Hepatic stellate cell (primary cell): ENCODE measurements around the gene PDE7B.

Experiments
- DNase-seq: peaks from one replicate; pipeline ENCODE4 v3.0.0; 2011; ENCODE audit warnings: low spot score

The PDE7B gene

GRCh38 chr6:136030131-136030530, 178.6 kb downstream of the PDE7B start:
- no peak for DNase-seq

DNA sequence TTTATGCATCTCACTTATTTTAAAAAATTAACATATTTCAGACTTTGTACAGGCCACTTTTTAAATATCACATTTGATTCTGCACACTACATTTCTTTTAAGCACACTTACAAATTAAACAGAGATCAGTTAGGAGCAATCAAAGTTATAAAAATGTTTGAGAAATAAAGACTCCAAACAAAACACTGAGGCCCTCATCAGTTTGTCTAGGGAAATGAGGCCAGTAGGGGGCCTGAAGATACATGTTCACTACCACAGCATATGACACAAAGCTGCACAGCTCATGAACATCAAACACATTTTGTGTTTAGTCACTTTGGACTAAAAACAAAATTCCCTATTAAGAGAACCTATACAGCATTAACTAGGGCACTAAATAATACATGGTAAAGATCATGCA, 180.5 kb downstream of the PDE7B start:
- DNase-seq, result peak; percentile 36

DNA sequence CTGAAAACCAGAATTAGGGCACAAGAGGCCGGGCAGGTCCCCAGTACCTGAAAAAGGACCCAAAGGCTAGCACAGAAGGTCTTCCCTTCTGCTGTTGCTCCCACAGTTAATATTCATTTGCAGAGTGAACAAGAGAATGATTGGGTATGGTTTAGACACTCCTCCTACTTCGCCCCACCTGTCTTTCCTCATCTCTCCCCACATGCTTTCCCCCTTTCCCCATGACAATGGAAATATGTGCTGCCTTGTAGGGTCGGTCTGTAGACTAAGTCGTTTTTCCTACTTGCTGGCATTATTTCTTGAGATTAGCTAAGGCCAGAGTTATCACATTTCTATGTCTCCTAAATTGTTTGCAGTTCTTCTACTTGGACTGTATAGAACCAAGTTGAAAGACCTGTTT, 181.9 kb downstream of the PDE7B start:
- DNase-seq, result no peak

GRCh38 chr6:136034422-136034821, 182.9 kb downstream of the PDE7B start:
- DNase-seq, result no peak

DNA sequence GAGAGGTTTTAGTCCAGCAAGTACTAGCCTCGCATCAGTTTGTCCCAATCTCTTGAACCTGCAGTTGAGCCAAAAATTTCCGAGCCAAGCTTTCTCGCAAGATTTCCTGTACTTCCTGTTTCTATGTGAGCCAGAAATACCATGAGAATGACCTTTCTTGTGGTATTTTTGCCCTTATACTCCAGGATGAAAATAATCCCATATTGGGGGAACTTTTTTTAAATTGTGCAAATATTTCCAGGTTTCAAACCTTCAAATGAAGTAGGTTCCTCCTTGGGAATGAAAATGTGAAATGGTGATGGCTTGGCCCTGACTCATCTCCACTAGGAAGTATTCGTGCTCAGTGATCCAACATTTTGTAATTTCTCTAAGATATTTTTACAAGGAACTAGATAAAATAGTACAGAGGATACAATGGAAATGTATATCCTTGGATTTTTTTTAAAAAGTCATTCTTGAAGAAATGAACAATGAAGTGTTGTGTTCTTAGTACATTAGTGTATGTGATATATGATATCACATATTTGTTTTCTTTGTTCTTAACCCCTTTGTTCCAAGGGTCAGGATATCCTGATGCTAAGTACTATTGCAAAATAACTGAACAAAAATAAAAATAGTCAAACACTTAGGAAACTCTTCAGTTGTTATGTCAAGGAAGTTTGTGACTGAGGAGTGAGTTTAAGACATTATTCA, 184.0 kb downstream of the PDE7B start:
- DNase-seq, result no peak

DNA sequence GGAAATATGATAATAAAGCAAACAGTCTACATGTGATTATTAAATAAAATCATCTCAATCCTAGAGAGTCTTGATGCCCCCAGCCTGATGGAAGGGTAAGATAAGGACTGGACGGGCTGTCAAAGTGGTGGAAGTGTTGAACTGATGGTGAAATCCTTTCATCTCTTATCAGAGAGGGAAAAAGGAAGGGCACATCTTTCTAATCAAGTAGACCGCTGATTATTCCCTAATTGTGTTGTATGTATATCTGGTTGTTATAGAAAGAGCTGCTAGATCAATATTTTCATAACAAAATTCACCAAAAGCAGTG, 184.5 kb downstream of the PDE7B start:
- DNase-seq, result no peak

DNA sequence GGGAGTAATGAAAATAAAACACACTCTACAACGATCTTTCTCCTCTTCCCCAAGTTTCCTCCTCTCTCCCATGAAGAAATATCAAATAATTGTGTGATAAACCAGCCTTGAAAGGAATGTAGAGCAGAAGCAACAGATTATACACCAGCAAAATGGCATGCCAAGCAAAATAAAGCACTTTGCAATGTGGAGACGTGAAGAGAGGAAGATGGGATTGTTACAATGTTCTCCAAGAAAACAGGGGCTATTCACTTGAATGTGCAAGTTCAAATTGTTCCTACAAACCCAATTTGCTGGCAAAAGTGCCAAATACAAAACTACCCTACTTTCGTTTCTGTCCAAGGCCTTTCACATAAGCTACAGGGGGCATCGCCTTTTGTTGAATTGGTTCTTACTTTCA, 185.1 kb downstream of the PDE7B start:
- no peak for DNase-seq

DNA sequence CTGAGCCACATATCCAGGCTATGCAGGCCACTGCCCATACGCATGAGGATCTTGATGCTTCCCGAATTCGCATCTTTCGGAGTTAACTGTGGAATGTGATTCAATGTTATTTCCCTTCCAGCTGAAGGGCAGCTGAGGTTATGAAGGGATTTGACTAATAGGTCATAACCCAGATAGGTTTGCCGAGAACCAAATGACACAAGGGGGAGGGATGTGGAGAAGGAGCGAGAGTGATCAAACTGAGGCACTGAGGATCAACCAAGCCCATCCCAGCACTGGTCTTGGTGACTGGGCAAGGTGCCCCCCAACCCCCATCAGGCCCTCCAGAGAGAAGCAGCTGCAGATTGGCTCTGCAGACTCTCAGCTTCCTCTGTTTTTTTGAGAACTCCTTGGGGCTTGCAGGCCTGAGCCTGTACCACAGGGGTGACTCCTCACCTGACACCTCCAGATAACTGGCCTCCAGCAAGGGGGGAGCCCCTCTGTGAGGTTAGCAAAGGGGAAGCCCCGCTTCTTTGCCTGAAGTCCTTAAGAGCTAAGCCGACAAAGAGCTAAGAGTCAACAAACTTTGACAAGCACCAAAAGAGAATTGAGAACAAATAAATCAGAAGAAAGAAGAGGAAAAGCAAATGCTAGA, 185.9 kb downstream of the PDE7B start:
- no peak for DNase-seq

- peak; percentile 8 for DNase-seq
Measured at GRCh38 chr6:136037876-136038460, 186.5 kb downstream of the PDE7B start.

DNA sequence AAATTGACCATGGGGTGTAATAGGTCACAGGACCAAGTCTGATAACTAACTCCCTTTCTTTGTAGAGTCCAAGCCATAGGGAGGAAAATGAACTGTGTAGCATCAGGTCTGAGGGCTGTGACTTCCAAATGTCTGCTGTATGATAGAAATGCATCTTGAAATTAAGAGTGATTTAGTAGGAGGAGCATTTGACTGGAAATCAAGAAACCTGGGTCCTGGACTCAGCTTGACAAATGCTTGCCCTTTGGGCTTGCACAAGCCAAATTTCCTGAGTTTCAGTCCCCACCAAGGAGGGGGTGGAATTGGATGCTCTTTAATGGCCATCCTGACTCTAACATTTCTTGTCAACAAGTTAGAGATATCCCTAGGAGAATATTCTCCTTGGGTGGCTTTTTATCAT, 187.0 kb downstream of the PDE7B start:
- no peak for DNase-seq

- DNase-seq, result no peak
Measured at GRCh38 chr6:136039185-136039584, 187.7 kb downstream of the PDE7B start.

GRCh38 chr6:136050475-136050874, 199.0 kb downstream of the PDE7B start:
- DNase-seq, result no peak

DNA sequence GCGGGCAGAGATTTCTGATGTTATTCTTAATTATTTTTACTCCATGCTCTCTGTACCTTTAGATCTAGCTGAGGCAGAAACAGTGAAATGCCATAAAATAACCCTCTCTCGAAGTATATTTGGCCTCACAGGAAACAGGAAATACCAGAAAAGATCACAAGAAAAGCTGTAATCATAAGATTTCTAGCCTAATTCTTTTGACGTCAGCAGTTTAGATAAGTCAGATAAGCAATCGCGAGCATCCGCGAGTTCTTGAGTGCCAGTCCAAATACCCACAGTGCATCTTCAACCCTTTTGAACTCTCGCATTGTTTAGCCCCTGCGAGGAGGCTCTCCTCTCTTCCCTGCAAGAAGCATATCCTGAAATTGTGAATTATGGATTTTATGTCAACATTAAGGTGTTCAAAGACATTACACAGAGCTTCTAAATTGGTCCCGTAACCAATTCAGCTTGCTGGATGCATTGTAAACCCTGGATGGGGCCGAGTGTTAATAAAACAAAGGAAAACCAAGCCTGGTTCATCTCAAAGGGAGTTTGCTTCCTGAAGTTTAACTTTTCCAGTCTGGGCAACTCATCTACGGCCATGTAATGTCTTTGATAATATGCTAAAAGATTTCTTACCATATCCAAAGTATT, 199.8 kb downstream of the PDE7B start:
- DNase-seq, result no peak

DNA sequence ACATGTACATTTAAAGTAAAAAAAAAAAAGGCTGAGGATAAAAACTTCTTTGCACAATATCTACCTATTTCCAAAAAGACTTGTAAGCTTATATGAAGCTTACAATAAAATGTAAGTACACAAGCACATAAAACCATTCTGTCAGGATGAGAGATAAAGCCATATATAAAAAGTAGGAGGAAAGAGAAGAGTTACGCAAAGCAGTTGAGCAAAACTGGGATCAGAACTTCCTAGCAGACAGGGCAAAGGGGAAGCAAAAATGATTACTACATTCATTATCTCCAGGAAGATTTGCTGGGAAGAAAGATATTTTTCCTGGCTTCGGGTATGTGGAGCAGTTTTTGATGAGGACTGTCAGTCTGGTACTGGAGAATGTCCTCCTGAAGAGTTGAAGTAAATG, 200.5 kb downstream of the PDE7B start:
- no peak for DNase-seq

DNA sequence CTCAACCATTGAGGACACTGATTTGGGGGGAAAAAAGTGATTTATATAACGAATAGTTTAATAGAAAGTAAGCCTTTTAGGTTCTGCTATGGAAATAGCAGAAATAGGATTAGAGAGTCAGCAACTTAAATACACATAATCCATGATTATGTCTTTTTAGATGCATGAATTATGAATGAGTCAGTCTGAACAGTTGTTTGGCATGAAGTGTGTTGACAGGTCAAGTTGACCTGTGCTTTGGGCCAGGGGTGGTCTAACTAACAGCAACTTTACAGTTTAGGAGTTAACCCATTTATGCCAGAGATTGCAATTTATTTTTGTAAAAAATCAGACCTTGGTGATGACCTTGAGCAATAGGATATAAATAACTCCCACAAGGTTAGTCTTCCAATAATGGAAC, 207.4 kb downstream of the PDE7B start:
- no peak for DNase-seq

- no peak for DNase-seq
Measured at GRCh38 chr6:136059308-136059707, 207.8 kb downstream of the PDE7B start.

- no peak for DNase-seq
Measured at GRCh38 chr6:136060052-136060451, 208.6 kb downstream of the PDE7B start.

DNA sequence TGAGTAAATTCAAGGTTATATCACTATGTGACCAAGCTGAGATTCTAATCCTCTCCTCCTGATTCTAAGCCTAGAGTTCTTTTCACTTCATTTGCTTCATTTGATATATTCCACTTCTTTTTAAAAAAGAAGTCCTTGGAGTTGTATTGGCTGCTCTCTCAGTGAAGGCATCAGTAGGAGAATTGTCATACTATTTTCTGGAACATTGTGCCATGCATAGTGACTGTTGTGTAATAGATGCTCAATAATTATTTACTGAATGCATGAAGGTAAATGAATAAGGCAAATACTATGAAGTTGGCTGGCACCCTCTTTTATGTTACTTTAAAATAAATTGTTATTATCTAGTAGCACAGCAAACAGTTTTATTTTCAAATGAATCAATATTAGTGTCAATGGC, 209.3 kb downstream of the PDE7B start:
- DNase-seq, result no peak

DNA sequence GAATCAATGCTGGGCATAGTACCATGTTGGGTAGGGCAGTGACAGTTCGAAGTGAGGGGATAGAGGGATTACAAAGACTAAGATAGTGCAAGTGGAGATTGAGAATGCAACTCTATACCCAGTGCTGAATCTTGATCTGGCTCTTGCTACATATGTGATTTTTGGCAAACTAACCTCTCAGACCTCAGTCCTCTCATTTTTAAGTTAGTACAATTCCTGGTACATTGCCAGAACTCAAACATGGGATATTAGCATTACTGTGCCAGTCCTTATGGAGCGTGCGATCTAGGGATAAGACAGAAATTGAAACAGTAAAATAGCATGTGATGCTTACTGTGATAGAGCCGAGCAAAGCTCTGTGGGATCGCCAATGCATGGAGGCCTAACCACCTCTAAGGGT, 210.2 kb downstream of the PDE7B start:
- DNase-seq, result no peak

DNA sequence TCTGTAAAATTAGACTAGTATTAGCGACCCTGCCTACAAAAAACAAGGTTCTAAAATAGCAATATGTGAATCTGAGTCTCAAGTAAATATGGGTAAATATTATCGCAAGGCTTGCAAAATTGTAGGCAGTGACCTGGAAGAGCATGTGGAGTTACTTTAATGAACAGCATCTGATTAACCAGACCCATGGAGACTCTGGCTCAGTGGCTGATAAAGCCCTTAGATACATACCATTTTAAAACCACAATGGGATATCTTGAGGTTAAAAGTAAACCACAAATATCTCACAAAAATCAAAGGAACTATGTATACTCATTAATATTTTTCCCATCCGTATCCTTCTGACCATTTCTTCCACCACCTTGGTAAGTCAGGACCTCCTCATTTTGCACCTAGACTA, 211.6 kb downstream of the PDE7B start:
- DNase-seq, result peak; percentile 21

DNA sequence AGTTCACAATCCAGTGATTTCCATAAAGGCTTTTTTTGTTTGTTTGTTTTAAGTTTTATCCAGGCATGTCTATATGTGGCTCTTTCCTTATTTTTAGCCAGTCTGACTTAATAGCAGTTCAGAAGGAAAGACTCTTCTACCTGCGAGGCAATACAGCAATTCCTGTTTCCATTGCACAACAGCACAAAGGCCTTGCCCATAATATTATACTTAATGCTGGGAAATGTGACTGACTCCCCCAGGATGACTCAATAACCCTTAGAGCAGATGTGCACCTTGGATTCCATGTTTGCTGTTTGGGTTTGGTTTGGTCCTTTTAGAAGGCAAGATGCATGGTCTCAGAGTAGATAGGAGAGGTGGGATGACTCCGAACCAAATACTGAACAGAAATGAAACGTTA, 214.5 kb downstream of the PDE7B start:
- no peak for DNase-seq

- no peak for DNase-seq
Measured at GRCh38 chr6:136067731-136068341, 216.3 kb downstream of the PDE7B start.

- peak; percentile 33 for DNase-seq
Measured at GRCh38 chr6:136069119-136069518, 217.6 kb downstream of the PDE7B start.
